ENCODE results near the gene CRAMP1.
"Not testable (repeated sequence)": the region's sequence is repeated elsewhere in the genome, so short reads cannot be mapped to it uniquely, and the experiment has no call there.

Gene CRAMP1

GRCh38 chr16:1612320-1613111 lies at the start of gene CRAMP1:
TSS of gene CRAMP1 (plus strand) at chr16:1612360. CDS start at chr16:1614640, 2,280 bp downstream.
- no peak for DNase-seq

DNA sequence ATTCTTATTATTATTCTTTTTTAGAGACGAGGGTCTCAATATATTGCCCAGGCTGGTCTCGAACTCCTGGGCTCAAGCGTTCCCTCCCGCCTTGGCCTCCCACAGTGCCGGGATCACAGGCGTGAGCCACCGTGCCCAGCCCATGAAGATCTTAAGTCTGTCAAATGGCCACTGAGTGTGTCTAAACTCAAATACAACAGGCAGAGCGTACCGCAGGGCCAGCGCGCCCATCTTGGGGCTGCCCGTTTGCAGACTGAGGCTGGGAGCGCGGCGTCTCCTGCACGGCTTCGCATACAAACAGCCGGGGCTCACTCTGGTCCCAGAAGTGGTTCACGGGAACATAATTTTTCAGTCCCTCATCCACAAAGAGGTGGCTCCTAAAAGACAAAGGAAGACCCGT lies 48.4 kb upstream of the CRAMP1 start:
- DNase-seq, result no peak

DNA sequence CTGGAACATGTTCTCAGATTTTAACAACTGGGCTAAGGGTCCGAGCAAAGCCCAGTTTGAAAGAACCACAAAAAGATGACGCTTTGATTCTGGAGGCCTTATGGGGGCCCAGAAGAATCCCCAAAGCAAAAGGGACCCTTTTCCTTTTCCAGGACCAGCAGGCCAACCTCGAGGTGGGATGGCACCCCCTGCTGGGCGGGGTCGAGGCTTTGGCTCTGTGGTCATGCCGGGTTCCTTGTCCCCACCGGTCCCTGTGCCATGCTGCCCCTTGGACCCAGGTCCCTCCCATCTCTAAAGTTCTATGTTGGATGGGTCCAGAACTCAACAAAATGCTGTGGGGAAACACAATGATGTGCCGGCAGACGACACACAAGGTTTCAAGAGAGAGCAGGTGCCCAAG lies 47.8 kb upstream of the CRAMP1 start:
- DNase-seq, result no peak

GRCh38 chr16:1565083-1565805 lies 46.9 kb upstream of the CRAMP1 start:
- DNase-seq, result no peak

DNA sequence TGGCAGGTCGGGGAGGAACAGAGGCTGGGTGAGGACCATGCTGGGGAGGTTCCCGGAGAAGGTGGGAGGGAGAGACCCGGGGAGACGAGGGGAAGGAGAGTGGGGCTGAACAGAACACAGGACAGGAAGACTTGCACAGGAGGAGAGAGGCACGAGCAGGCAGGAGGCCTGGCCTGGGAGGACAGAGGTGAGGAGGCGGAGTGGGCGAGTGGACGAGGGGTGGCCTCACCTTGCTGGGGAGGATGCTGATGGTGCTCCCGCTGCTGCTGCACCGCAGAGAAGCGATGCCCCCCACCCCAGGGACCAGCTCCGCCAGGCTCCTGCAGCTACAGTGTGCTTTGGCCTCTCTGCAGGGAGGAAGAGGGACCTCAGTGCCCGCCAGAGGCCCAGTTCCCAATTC lies 44.2 kb upstream of the CRAMP1 start:
- no peak for DNase-seq

DNA sequence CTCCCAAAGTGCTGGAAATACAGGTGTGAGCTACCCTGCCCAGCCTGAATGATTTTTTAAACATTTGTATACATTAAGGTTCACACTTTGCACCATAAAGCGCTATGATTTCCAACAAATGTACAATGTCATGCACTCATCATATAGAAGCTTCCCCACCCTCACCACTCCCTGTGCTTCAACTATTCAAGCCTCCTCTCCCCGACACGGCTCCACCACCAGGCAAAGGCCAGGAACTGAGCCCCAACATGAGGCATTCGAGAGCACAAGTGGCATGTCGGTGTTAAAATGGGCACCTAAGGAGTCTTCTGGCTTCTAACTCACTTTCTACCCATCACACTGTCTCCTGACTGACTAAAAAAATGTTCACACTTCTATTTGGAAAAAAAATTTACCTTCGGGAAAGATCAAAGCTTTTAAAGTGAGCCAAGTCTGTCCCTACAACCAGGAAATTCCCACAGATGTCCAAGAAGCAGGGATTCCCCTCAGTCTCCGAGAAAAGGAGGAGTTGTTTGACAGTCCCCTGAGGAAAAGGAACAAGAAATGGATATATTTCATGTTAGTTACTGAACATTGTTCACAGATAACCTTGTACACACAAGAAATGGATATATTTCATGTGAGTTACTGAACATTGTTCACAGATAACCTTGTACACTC lies 41.0 kb upstream of the CRAMP1 start:
- DNase-seq, result no peak

- no peak for DNase-seq
Measured at GRCh38 chr16:1572673-1573072, 39.5 kb upstream of the CRAMP1 start.

DNA sequence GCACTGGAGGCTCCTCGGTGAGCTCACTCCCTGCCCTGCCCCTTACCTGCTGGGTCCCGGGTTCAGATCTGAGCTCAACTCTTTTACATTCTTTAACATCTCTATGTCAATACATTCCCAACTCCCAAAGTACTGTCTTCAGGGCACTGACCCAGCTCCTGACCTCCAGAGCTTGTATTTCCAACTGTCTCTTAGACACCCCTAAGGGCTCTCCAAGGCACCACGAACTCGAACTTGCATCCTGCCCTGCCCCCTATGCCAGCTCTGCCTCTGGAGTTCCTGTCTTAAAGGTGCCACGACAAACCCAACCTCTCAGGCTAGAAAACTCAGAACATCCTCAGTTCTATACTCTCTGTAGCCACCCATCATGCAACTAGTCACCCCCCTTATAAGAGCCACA lies 38.9 kb upstream of the CRAMP1 start:
- no peak for DNase-seq

DNA sequence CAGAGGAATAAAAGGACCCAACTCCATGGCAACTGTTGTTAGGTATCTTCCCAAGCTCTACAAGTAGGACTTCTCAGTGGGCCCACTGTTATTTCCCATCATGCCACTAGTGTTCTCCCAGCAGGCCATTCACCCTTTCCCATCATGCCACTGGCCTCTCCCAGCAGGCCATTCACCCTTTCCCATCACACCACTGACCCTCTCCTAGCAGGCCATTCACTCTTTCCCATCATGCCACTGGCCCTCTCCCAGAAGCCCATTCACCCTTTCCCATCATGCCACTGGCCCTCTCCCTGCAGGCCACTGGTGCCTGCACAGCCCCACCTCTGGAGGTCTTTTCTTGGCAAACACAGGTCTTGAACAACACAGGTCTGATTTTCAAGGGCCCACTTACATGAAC lies 36.6 kb upstream of the CRAMP1 start:
- no peak for DNase-seq

DNA sequence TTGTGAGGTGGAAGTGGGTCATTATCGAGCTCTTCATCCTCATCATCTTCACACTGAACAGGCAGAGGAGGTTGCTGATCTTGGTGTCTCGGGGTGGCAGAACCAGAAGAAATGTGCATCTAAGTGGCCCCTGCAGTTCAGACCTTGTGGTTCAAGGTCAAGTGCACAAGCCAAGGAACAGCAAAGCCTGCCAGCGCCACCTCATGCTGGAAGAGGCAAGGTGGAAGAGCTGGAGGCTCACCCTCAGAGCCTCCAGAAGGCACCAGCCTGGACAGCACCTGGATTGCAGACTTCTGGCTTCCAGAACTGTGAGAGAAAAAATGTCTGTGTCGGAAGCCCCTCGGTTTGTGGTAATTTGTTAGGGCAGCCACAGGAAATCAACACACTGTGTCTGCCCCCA lies 32.9 kb upstream of the CRAMP1 start:
- DNase-seq, result no peak

- DNase-seq, result no peak
Measured at GRCh38 chr16:1580256-1580655, 31.9 kb upstream of the CRAMP1 start.

- DNase-seq, result no peak
Measured at GRCh38 chr16:1580956-1581355, 31.2 kb upstream of the CRAMP1 start.

DNA sequence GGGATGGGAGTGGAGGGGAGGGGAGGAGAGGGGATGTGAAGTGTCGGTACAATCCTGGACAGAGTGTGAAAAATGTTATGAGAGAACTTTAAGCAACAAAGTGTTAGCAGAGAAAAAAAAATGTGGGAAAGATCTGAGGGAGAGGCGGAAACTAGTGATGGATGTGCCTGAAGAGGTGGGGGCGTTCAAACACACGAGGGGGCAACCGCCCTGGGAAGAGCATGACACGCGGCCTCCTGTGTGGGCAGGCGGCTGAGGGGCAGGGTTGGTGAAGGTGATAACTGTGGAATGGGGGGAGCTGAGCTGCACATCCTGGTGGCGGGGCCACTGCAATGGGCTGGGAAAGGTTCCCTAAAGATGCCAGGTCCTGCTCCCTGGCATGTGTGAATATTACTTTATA lies 30.4 kb upstream of the CRAMP1 start:
- DNase-seq, result no peak

- DNase-seq, result no peak
Measured at GRCh38 chr16:1583180-1583579, 29.0 kb upstream of the CRAMP1 start.

GRCh38 chr16:1584926-1585484 lies 27.2 kb upstream of the CRAMP1 start:
- DNase-seq, result no peak

DNA sequence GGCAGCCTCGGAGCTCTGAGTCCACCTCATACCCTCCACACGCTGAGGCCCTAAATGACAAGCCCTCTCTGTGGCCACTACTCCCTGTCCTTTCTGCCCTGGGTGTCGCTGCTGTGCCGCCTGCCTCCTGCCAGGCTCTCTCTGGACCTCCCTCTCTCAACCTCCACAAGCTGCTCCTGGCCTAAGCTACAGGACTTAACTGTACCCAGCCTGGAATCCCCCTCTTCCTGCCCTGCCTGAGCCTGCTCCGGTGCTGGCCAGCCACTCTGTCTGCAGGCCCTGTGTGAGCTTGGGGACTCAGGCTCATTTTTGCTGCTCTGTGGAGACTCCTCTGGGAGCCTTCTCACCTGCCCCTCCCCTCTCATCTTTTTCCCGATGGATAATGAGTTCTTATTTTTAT lies 21.8 kb upstream of the CRAMP1 start:
- DNase-seq, result no peak

DNA sequence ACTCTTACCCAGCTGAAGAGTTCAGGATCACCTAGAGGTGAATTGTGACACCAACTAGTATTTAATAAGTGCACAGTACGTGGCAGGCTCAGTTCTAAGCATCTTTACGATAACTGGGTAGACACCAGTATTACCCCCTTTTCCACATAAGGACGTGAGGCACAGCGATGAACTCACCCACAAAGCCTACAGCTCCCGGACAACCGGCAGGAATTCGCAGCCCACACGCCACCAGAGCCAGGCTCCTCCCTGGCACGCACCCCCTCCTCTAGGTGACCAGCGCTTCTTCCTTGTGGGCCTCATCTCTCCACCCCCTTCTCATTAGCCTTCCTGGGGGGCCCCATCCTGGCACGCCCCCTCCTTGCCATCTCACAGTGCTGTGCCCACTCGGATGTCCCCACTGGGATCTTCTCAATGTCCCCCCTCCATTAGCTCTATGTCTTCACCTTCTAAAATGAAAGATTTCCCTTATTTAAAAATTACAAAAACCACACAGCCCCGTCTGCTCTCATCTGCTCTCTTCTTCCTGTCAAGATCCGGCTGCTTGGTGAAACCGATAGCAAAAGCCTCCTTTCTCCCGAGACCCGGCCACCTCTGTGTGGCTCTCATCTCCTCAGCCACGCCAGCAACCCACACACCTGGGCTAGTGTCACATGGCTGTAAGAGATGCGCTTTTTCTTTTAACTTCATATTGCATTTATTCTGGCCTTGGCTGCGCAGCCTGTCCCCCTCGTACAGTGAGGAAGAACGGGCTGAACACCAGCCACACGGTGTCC lies 21.0 kb upstream of the CRAMP1 start:
- DNase-seq, result no peak

DNA sequence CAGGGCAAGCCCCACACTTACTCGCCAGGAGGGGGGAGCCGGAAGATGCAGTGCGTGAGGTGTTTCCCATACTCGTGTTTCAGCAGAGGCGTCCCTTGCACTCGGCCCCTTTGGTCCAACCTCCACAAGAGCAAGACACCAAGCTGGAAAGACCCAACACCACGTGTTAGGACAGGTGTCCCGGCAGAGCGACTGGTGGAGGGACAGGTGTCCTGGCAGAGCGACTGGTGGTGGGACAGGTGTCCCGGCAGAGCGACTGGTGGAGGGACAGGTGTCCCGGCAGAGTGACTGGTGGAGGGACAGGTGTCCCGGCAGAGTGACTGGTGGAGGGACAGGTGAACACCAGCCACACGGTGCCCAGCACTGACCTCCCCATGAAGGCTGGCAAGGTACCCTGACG lies 19.7 kb upstream of the CRAMP1 start:
- DNase-seq, result no peak

GRCh38 chr16:1595511-1595910 lies 16.6 kb upstream of the CRAMP1 start:
- DNase-seq, result not testable (repeated sequence)

DNA sequence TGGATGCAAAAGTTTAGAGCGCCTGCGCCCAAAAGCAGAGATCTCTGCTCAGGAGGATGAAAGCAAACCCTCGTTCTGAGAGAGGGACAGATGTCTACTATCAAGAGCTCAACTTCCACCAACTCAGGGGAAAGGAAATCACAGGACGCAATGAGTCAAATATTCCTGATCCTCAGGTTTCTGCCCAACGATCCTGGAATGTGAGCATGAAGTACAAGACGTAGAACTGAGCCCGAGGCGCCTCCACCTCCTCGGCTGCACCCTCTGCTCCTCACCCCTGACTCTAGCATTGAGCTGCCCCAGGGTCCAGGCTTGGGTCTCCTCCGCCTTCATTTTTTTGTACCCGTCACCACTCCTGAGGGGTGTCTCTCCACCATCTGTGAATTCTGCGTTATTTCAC lies 15.6 kb upstream of the CRAMP1 start:
- no peak for DNase-seq

- no peak for DNase-seq
Measured at GRCh38 chr16:1597154-1597553, 15.0 kb upstream of the CRAMP1 start.

GRCh38 chr16:1601031-1601430 lies 11.1 kb upstream of the CRAMP1 start:
- no peak for DNase-seq

GRCh38 chr16:1601489-1601888 lies 10.7 kb upstream of the CRAMP1 start:
- DNase-seq, result no peak

Measured in activated T-cell treated with anti-CD3 and anti-CD28 coated beads for 4 hours (primary cell).